ENCODE data around the gene PDS5A. TPM values are rescaled to one million over a fixed set of nuclear protein-coding genes. Genes with fewer than 3 reads are reported as not detected.

Gene PDS5A
- total RNA-seq, 2 experiments from 2014 or later, result 101 to 103 TPM

GRCh38 chr4:39888541-39888940 lies 89.2 kb downstream of the PDS5A start:
- Mint-ChIP-seq H3K27me3 (no peaks in the 10 kb centered on the region), H3K27ac (no peak overlapping the region), H3K4me1 (ENCODE audit: low read depth) (no peaks in the 10 kb centered on the region), H3K36me3 (peaks cover 41% of the 10 kb centered on the region), H3K9me3 (no peaks in the 10 kb centered on the region), H3K4me3 (no peak overlapping the region)
- DNase-seq, result no peak
- intact Hi-C loops (cut with micrococcal nuclease), result no loop called here
- POLR2A ChIA-PET, result interaction anchor here (0.6 kb wide), 1 partner anchor 522 kb away, joined by 4 read pairs; the partner anchor contains the start of gene RFC1
- CTCF ChIA-PET, result interaction anchor here (1.3 kb wide), 1 partner anchor 90 kb away, joined by 3 read pairs; no protein-coding TSS in a partner anchor

DNA sequence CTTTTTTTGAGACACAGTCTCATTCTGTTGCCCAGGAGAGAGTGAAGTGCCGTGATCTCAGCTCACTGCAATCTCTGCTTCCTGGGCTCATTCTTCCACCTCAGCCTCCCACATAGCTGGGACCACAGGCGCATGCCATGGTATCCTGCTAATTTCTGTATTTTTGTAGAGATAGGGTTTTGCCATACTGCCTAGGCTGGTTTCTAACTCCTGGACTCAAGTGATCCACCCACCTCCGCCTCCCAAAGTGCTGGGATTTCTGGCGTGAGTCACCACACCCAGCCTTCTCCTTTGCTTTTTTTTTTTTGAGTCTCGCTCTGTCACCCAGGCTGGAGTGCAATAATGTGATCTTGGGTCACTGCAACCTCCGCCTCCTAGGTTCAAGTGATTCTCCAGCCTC lies 94.1 kb downstream of the PDS5A start:
- Mint-ChIP-seq H3K27me3 (no peaks in the 10 kb centered on the region), H3K36me3 (peaks cover 38% of the 10 kb centered on the region), H3K4me1 (ENCODE audit: low read depth) (peaks cover 3% of the 10 kb centered on the region), H3K4me3 (no peak overlapping the region), H3K27ac (no peak overlapping the region), H3K9me3 (no peaks in the 10 kb centered on the region)
- ChIA-PET CTCF (no interaction called here), POLR2A (no interaction called here)
- intact Hi-C loops (cut with micrococcal nuclease), result no loop called here
- no peak for DNase-seq

DNA sequence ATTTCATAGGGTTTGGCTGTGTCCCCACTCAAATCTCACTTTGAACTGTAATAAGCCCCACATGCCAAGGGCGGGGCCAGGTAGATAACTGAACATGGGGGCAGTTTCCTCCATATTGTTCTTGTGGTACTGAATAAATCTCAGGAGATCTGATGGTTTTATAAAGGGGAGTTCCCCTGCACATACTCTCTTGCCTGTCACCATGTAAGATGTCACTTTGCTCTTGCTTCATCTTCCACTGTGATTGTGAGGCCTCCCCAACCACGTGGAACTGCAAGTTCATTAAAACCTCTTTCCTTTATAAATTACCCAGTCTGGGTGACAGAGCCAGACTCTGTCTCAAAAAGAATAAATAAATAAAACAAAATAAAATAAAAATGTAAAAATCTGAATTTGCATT lies 95.9 kb downstream of the PDS5A start:
- Mint-ChIP-seq H3K36me3 (peaks cover 29% of the 10 kb centered on the region), H3K27me3 (no peaks in the 10 kb centered on the region), H3K4me3 (no peak overlapping the region), H3K27ac (no peak overlapping the region), H3K4me1 (ENCODE audit: low read depth) (peaks cover 3% of the 10 kb centered on the region), H3K9me3 (no peaks in the 10 kb centered on the region)
- ChIA-PET POLR2A (no interaction called here), CTCF (no interaction called here)
- DNase-seq, result no peak
- intact Hi-C loops (cut with micrococcal nuclease), result no loop called here

GRCh38 chr4:39877971-39878370 lies 99.7 kb downstream of the PDS5A start:
- intact Hi-C loops (cut with micrococcal nuclease), result no loop called here
- Mint-ChIP-seq H3K4me1 (ENCODE audit: low read depth) (peaks cover 19% of the 10 kb centered on the region), H3K9me3 (no peaks in the 10 kb centered on the region), H3K27me3 (no peaks in the 10 kb centered on the region), H3K4me3 (no peak overlapping the region), H3K36me3 (peaks cover 38% of the 10 kb centered on the region), H3K27ac (no peak overlapping the region)
- DNase-seq, result no peak
- ChIA-PET CTCF (no interaction called here), POLR2A (no interaction called here)

DNA sequence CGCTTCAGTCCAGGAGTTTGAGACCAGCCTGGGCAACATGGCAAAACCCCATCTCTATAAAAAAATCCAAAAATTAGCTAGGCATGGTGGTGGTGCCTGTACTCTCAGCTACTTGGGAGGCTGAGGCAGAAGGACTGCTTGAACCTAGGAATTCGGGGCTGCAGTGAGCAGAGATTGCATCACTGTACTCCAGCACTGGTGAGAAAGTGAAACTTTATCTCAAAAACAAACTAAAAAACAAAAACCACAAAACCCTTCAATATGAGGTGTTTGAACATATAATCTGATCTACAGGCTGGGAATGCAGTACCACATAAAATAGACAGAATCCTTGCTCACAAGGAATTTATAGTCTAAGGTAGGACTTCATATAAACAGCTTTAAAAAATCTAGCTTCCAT lies 103.9 kb downstream of the PDS5A start:
- POLR2A ChIA-PET, result interaction anchor here (0.7 kb wide), 1 partner anchor 134 kb away, joined by 3 read pairs; no protein-coding TSS in a partner anchor
- H3K36me3 Mint-ChIP-seq, result peaks cover 39% of the 10 kb centered on the region
- no peak overlapping the region for H3K27ac Mint-ChIP-seq
- H3K4me1 Mint-ChIP-seq (ENCODE audit: low read depth), result peaks cover 17% of the 10 kb centered on the region
- H3K9me3 Mint-ChIP-seq, result no peaks in the 10 kb centered on the region
- CTCF ChIA-PET, result no interaction called here
- no peak for DNase-seq
- no peaks in the 10 kb centered on the region for H3K27me3 Mint-ChIP-seq
- no peak overlapping the region for H3K4me3 Mint-ChIP-seq
- intact Hi-C loops (cut with micrococcal nuclease), result no loop called here

DNA sequence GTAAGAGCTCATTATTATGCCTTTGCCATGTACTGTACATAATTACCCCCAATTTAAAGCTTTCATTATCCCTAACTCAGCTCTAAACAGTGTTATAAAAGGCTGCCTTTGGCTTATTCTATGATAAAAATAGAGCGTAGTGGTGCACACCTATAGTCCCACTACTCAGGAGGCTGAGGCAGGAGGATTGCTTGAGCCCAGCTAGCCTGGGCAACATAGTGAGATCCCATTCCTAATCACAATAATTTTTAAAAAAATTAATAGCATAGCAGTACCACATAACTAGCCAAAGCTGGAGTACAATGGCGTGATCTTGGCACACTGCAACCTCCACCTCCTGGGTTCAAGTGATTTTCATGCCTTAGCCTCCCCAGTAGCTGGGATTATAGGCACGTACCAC lies 112.4 kb downstream of the PDS5A start:
- H3K27me3 Mint-ChIP-seq, result no peaks in the 10 kb centered on the region
- POLR2A ChIA-PET, result no interaction called here
- H3K4me3 Mint-ChIP-seq, result no peak overlapping the region
- CTCF ChIA-PET, result no interaction called here
- H3K36me3 Mint-ChIP-seq, result peaks cover 24% of the 10 kb centered on the region
- H3K27ac Mint-ChIP-seq, result no peak overlapping the region
- intact Hi-C loops (cut with micrococcal nuclease), result no loop called here
- peaks cover 2% of the 10 kb centered on the region for H3K4me1 Mint-ChIP-seq (ENCODE audit: low read depth)
- no peak for DNase-seq
- no peaks in the 10 kb centered on the region for H3K9me3 Mint-ChIP-seq

- ChIA-PET CTCF (no interaction called here), POLR2A (no interaction called here)
Observed at GRCh38 chr4:39864391-39864790, 113.3 kb downstream of the PDS5A start.

GRCh38 chr4:39860804-39861203 lies 116.9 kb downstream of the PDS5A start:
- peaks cover 45% of the 10 kb centered on the region for H3K36me3 Mint-ChIP-seq
- peaks cover 5% of the 10 kb centered on the region for H3K9me3 Mint-ChIP-seq
- H3K4me3 Mint-ChIP-seq, result no peak overlapping the region
- H3K27ac Mint-ChIP-seq, result no peak overlapping the region
- H3K4me1 Mint-ChIP-seq (ENCODE audit: low read depth), result peaks cover 5% of the 10 kb centered on the region
- no peaks in the 10 kb centered on the region for H3K27me3 Mint-ChIP-seq
- ChIA-PET POLR2A (interaction anchor here (0.9 kb wide), 1 partner anchor 197 kb away, joined by 3 read pairs; no protein-coding TSS in a partner anchor), CTCF (no interaction called here)
- DNase-seq, result no peak
- intact Hi-C loops (cut with micrococcal nuclease), result no loop called here

More at GRCh38 chr4:39864391-39864790, 113.3 kb downstream of the PDS5A start:
- H3K36me3 Mint-ChIP-seq, result peaks cover 31% of the 10 kb centered on the region
- no peak overlapping the region for H3K4me3 Mint-ChIP-seq
- H3K4me1 Mint-ChIP-seq (ENCODE audit: low read depth), result peaks cover 2% of the 10 kb centered on the region
- no peak for DNase-seq
- no peak overlapping the region for H3K27ac Mint-ChIP-seq
- H3K27me3 Mint-ChIP-seq, result no peaks in the 10 kb centered on the region
- intact Hi-C loops (cut with micrococcal nuclease), result no loop called here
- no peaks in the 10 kb centered on the region for H3K9me3 Mint-ChIP-seq

DNA sequence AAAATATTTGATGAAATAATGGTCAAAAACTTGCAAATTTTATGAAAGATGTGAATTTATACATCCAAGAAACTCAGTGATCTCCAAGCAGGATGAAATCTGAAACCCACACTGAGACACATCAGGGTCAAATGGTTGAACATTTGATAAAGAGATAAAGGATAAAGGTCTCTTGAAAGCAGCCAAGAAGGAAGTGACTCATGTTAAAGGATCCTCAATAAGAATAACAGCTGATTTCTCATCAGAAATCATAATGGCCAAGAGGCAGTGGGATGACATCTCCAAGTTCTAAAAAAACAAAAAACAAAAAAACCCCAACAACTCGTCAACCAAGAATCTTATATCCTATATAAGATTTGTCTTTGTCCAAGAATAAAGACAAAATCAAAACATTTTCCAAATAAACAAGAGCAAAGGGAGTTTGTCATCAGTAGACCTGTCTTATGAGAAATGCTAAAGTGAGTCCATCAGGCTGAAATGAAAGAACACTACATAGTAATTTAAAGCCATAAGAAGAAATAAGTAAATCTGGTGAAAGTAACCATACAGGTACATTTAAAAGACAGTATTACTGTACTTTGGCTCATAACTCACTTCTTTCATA lies 121.7 kb downstream of the PDS5A start:
- Mint-ChIP-seq H3K4me3 (no peak overlapping the region), H3K9me3 (peaks cover 8% of the 10 kb centered on the region), H3K27ac (no peak overlapping the region), H3K4me1 (ENCODE audit: low read depth) (peaks cover 11% of the 10 kb centered on the region), H3K27me3 (no peaks in the 10 kb centered on the region), H3K36me3 (peaks cover 57% of the 10 kb centered on the region)
- ChIA-PET POLR2A (no interaction called here), CTCF (no interaction called here)
- no peak for DNase-seq
- intact Hi-C loops (cut with micrococcal nuclease), result no loop called here

GRCh38 chr4:39852636-39853035 lies 125.1 kb downstream of the PDS5A start:
- Mint-ChIP-seq H3K9me3 (peaks cover 8% of the 10 kb centered on the region), H3K27ac (no peak overlapping the region), H3K4me1 (ENCODE audit: low read depth) (peaks cover 11% of the 10 kb centered on the region), H3K27me3 (no peaks in the 10 kb centered on the region), H3K4me3 (no peak overlapping the region), H3K36me3 (peaks cover 39% of the 10 kb centered on the region)
- intact Hi-C loops (cut with micrococcal nuclease), result no loop called here
- ChIA-PET CTCF (no interaction called here), POLR2A (no interaction called here)
- no peak for DNase-seq

DNA sequence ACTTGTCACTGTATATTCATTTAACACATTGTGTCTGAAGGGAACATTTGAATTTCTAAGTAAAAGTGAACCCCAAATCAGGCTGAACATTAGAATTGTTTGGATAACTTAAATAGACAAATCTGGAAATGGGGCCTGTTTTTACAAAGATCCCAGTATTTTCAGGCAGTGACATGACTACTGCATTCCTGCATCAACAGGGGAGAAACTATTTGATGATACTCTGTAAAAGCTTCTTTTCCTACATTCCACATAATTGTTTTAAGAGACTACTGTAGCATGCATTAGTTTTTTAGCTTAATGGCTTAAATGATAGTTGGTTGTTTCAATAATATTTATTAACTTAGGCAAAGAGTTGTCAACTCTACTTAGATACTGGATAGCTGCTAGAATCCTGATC lies 127.0 kb downstream of the PDS5A start:
- POLR2A ChIA-PET, result interaction anchor here (1.0 kb wide), 1 partner anchor 23 kb away, joined by 3 read pairs; no protein-coding TSS in a partner anchor

GRCh38 chr4:39846705-39847104 lies 131.0 kb downstream of the PDS5A start:
- Mint-ChIP-seq H3K4me1 (ENCODE audit: low read depth) (no peaks in the 10 kb centered on the region), H3K36me3 (peaks cover 21% of the 10 kb centered on the region), H3K27ac (no peak overlapping the region), H3K27me3 (no peaks in the 10 kb centered on the region), H3K9me3 (no peaks in the 10 kb centered on the region), H3K4me3 (no peak overlapping the region)
- DNase-seq, result no peak
- CTCF ChIA-PET, result no interaction called here
- POLR2A ChIA-PET, result interaction anchor here (0.6 kb wide), 1 partner anchor 144 kb away, joined by 3 read pairs; no protein-coding TSS in a partner anchor
- intact Hi-C loops (cut with micrococcal nuclease), result loop anchor here (10.0 kb wide), 1 partner anchor 128 kb away; the partner anchor contains the start of gene PDS5A

More for the DNA sequence above, 127.0 kb downstream of the PDS5A start:
- Mint-ChIP-seq H3K4me1 (ENCODE audit: low read depth) (peaks cover 6% of the 10 kb centered on the region), H3K27ac (no peak overlapping the region), H3K4me3 (no peak overlapping the region), H3K27me3 (no peaks in the 10 kb centered on the region), H3K36me3 (peaks cover 28% of the 10 kb centered on the region), H3K9me3 (peaks cover 3% of the 10 kb centered on the region)
- CTCF ChIA-PET, result interaction anchor here (0.7 to 1.1 kb wide), 2 partner anchors 13 to 16 kb away, joined by 3 read pairs; no protein-coding TSS in a partner anchor
- intact Hi-C loops (cut with micrococcal nuclease), result no loop called here
- no peak for DNase-seq

DNA sequence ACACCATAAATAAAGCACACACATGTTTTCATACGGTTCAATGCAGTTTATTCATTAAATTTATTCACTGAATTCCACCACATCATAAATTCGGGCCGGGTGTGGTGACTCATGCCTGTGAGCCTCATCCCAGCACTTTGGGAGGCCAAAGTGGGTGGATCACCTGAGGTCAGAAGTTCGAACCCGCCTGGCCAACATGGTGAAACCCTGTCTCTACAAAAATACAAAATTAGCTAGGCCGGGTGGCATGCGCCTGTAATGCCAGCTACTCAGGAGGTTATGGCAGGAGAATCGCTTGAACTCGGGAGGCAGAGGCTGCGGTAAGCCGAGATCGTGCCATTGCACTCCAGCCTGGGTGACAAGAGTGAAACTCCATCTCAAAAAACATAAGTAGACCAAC lies 131.6 kb downstream of the PDS5A start:
- DNase-seq, result no peak
- H3K9me3 Mint-ChIP-seq, result no peaks in the 10 kb centered on the region
- peaks cover 21% of the 10 kb centered on the region for H3K36me3 Mint-ChIP-seq
- H3K4me1 Mint-ChIP-seq (ENCODE audit: low read depth), result no peaks in the 10 kb centered on the region
- ChIA-PET POLR2A (interaction anchor here (0.6 kb wide), 1 partner anchor 145 kb away, joined by 3 read pairs; no protein-coding TSS in a partner anchor), CTCF (no interaction called here)
- H3K27ac Mint-ChIP-seq, result no peak overlapping the region
- intact Hi-C loops (cut with micrococcal nuclease), result loop anchor here (10.0 kb wide), 1 partner anchor 129 kb away; the partner anchor contains the start of gene PDS5A
- H3K27me3 Mint-ChIP-seq, result no peaks in the 10 kb centered on the region
- H3K4me3 Mint-ChIP-seq, result no peak overlapping the region
